B cell (primary cell): ENCODE results near the gene CTNNA3. TPM values are rescaled to one million over a fixed set of nuclear protein-coding genes. Genes with fewer than 3 reads are reported as not detected.

Experiments used
- ATAC-seq: fragments of 200-7000 bp; cut with Tn5 transposase; one replicate; pipeline ENCODE4 v1.10.0; 2021; ENCODE audit warnings: low read depth, mild to moderate bottlenecking, moderate number of reproducible peaks, moderate library complexity
- CTCF ChIA-PET: fragments of 350-600 bp; sonication (Branson Sonifier 250); formaldehyde crosslinking; loops from one replicate; lab custom pipeline; 2021; ENCODE audit warnings: antibody characterized with exemption, inconsistent platforms; lab: Charles Lee
- POLR2A ChIA-PET: fragments of 350-600 bp; sonication (Branson Sonifier 250); formaldehyde crosslinking; loops from one replicate; lab custom pipeline; 2021; ENCODE audit warnings: antibody characterized with exemption; lab: Charles Lee
- DNase-seq: peaks from one replicate; pipeline ENCODE4 v3.0.0; 2013
- H2AFZ ChIP-seq: 2 replicates; pipeline ENCODE4 v1.6.1; 2012; ENCODE audit warnings: mild to moderate bottlenecking, low read depth, low read length; ENCODE audit not compliant: insufficient read depth, poor library complexity, severe bottlenecking
- H3K27ac ChIP-seq, 2 donors: 1 replicate in 1 of 2; 2 replicates in 1 of 2; pipeline ENCODE4 v1.5.1; 2012 to 2013; ENCODE audit warnings: low read length in 2 of 2, mild to moderate bottlenecking in 2 of 2, moderate library complexity in 1 of 2
- H3K27me3 ChIP-seq, 4 experiments: fragments of 200-600 bp in 1 of 4; sonication (generic) in 1 of 4; replicated peaks in 1 of 4; 1 replicate in 2 of 4; 2 replicates in 2 of 4; pipeline versions ENCODE4 v1.6.1 to v1.7.0; 2013 to 2016; ENCODE audit warnings: low read length in 3 of 4, mild to moderate bottlenecking in 2 of 4, mixed read lengths in 1 of 4, moderate library complexity in 1 of 4; ENCODE audit not compliant: insufficient read depth in 4 of 4, control insufficient read depth in 3 of 4; ENCODE audit errors: control extremely low read depth in 1 of 4
- H3K36me3 ChIP-seq, 2 experiments: replicated peaks in 1 of 2; 1 replicate in 1 of 2; 2 replicates in 1 of 2; pipeline versions ENCODE4 v1.6.1 to v1.7.1; 2013; ENCODE audit warnings: low read length in 1 of 2; ENCODE audit not compliant: insufficient read depth in 2 of 2, control insufficient read depth in 1 of 2; ENCODE audit errors: control extremely low read depth in 1 of 2, extremely low read depth in 1 of 2
- H3K4me1 ChIP-seq, 2 donors: fragments of 200-600 bp in 1 of 2; sonication (generic) in 1 of 2; 1 replicate in 1 of 2; 2 replicates in 1 of 2; pipeline versions ENCODE4 v1.5.1 to v1.6.1; 2013 to 2017; ENCODE audit warnings: low read length in 2 of 2; ENCODE audit not compliant: control insufficient read depth in 2 of 2, insufficient read depth in 2 of 2
- H3K4me2 ChIP-seq: replicated peaks from 2 replicates; pipeline ENCODE3; 2012; ENCODE audit warnings: mild to moderate bottlenecking, low read depth, low read length; ENCODE audit not compliant: poor library complexity, severe bottlenecking
- H3K4me3 ChIP-seq, 5 experiments: fragments of 200-600 bp in 1 of 5; sonication (generic) in 1 of 5; 1 replicate in 3 of 5; 2 replicates in 2 of 5; pipeline versions ENCODE4 v1.5.1 to v1.7.0; 2011 to 2016; ENCODE audit warnings: low read length in 4 of 5, mild to moderate bottlenecking in 4 of 5, low read depth in 2 of 5, control low read depth in 1 of 5, moderate library complexity in 1 of 5; ENCODE audit not compliant: insufficient read depth in 1 of 5; ENCODE audit errors: control extremely low read depth in 1 of 5, extremely low read depth in 1 of 5
- H3K79me2 ChIP-seq: fragments of 200-600 bp; sonication (generic); one replicate; pipeline ENCODE4 v1.6.0; 2016; ENCODE audit warnings: low read length; ENCODE audit not compliant: control insufficient read depth, insufficient read depth
- H3K9ac ChIP-seq: fragments of 200-600 bp; sonication (generic); 2 replicates; pipeline ENCODE4 v1.6.1; 2017; ENCODE audit warnings: mild to moderate bottlenecking, low read length, moderate library complexity
- H3K9me3 ChIP-seq, 3 donors: one replicate each; pipeline versions ENCODE4 v1.6.1 to v1.7.1; 2013; ENCODE audit warnings: low read length in 2 of 3; ENCODE audit not compliant: control insufficient read depth in 2 of 3, insufficient read depth in 1 of 3; ENCODE audit errors: control extremely low read depth in 1 of 3
- H4K20me1 ChIP-seq: 2 replicates; pipeline ENCODE4 v1.6.0; 2012; ENCODE audit warnings: mild to moderate bottlenecking, low read length; ENCODE audit not compliant: insufficient read depth, control insufficient read depth, poor library complexity, severe bottlenecking
- H3K27ac Mint-ChIP-seq: one replicate; pipeline ENCODE4 v1.8.0; 2021; ENCODE audit warnings: mixed read lengths
- H3K27me3 Mint-ChIP-seq: one replicate; pipeline ENCODE4 v1.8.0; 2021; ENCODE audit warnings: mixed read lengths
- H3K4me1 Mint-ChIP-seq: one replicate; pipeline ENCODE4 v1.8.0; 2021; ENCODE audit warnings: mixed read lengths
- H3K4me3 Mint-ChIP-seq: one replicate; pipeline ENCODE4 v1.8.0; 2021; ENCODE audit warnings: mixed read lengths
- H3K9me3 Mint-ChIP-seq: one replicate; pipeline ENCODE4 v1.8.0; 2022; ENCODE audit warnings: mixed read lengths; ENCODE audit not compliant: insufficient read depth
- EZH2 ChIP-seq: IDR thresholded peaks from 2 replicates; pipeline ENCODE4 v1.6.1; 2012; ENCODE audit warnings: borderline replicate concordance, low read depth, mild to moderate bottlenecking, moderate library complexity, low read length; ENCODE audit not compliant: insufficient read depth, poor library complexity, severe bottlenecking
- WGBS: methylation state at CpG from one replicate; pipeline ENCODE4 v1.1.5; 2013; ENCODE audit warnings: missing lambda C conversion rate; ENCODE audit not compliant: insufficient coverage; 5-methylcytosine and 5-hydroxymethylcytosine counted together
- intact Hi-C: fragments of 100-400 bp; cut with micrococcal nuclease; formaldehyde crosslinking; loops from one replicate; pipeline ENCODE4 v1.10.0; 2022
- polyA plus RNA-seq: library from polyadenylated mRNA; depleted of rRNA; stranded (reverse); fragments of >200 nt; gene quantifications from 2 replicates; pipeline ENCODE4 v1.2.3, GENCODE V29; 2012
- total RNA-seq, 2 donors: library from RNA; stranded (reverse); fragments of 120-200 nt in 1 of 2; gene quantifications; 1 replicate in 1 of 2; 2 replicates in 1 of 2; pipeline versions ENCODE4 v1.2.3 to v1.2.4, GENCODE V29; 2013 to 2022
- TF ChIP-seq, protein P1 (sequence below): fragments of 200-600 bp; IDR thresholded peaks from one replicate; pipeline ENCODE4 v1.8.0; 2022; ENCODE audit warnings: antibody characterized with exemption, mild to moderate bottlenecking

Gene CTNNA3
- total and polyA plus RNA-seq, 2 donors (not counting 1 experiment from before 2014, with no cell fraction given): 0.01 TPM; not detected in 1

GRCh38 chr10:65940105-65940504 lies 1755.9 kb downstream of the CTNNA3 start:
- no peak overlapping the region for H3K4me2 ChIP-seq
- H3K27me3 Mint-ChIP-seq: no peaks in the 10 kb centered on the region
- ChIA-PET POLR2A (no interaction called here), CTCF (no interaction called here)
- ATAC-seq: no peak
- H3K27ac ChIP-seq: no peak overlapping the region
- H3K79me2 ChIP-seq: no peaks in the 10 kb centered on the region
- no peaks in the 10 kb centered on the region for H3K4me1 Mint-ChIP-seq
- H3K27me3 ChIP-seq: no peaks in the 10 kb centered on the region
- no peak overlapping the region for H3K4me3 ChIP-seq
- no peak overlapping the region for H3K27ac Mint-ChIP-seq
- no peaks in the 10 kb centered on the region for H3K9me3 Mint-ChIP-seq
- DNase-seq: no peak
- no peak overlapping the region for H3K4me3 Mint-ChIP-seq
- intact Hi-C loops: no loop called here
- H3K9ac ChIP-seq: no peak overlapping the region
- no peaks in the 10 kb centered on the region for H3K36me3 ChIP-seq
- no peaks in the 10 kb centered on the region for H3K9me3 ChIP-seq
- TF ChIP-seq EZH2: no peak
- TF ChIP-seq, protein P1, sequence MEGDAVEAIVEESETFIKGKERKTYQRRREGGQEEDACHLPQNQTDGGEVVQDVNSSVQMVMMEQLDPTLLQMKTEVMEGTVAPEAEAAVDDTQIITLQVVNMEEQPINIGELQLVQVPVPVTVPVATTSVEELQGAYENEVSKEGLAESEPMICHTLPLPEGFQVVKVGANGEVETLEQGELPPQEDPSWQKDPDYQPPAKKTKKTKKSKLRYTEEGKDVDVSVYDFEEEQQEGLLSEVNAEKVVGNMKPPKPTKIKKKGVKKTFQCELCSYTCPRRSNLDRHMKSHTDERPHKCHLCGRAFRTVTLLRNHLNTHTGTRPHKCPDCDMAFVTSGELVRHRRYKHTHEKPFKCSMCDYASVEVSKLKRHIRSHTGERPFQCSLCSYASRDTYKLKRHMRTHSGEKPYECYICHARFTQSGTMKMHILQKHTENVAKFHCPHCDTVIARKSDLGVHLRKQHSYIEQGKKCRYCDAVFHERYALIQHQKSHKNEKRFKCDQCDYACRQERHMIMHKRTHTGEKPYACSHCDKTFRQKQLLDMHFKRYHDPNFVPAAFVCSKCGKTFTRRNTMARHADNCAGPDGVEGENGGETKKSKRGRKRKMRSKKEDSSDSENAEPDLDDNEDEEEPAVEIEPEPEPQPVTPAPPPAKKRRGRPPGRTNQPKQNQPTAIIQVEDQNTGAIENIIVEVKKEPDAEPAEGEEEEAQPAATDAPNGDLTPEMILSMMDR: no peak
- H2AFZ ChIP-seq: no peak overlapping the region
- no peaks in the 10 kb centered on the region for H3K4me1 ChIP-seq
- H4K20me1 ChIP-seq: no peaks in the 10 kb centered on the region

DNA sequence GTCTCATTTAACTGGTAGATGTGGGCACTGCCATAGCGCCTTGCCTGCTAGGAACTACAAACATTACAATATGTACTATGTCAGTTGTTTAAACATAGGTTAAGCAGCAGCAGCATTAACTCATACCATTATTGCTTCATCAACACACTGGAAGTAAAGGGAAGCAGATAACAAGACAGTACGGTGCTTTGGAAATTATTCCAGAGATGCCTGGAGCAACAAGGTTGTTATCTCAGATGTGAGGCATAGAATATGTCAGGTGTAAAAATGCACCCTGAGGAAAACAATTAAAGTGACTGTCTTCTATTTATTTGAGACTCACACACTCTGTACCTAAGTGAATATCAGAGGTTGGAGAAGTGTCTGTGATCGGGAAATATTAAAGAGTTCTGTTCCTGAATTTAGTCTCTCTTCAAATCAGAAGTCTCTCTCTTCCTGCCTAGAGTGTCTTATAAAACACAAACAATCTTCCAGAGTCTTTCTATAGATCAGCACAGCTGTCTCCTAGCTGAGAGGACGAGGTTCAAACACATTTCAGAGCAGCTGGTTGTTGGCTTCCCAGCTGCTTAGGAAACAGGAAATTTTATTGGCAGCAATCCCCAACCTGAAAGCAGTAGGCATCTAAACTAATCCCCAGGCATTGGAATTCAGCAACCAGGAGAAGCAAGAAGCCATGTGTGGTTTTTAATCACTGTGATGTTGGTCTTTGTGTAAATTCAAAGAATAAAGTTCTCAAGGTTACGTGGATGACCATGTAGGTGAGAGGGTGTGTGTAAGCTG lies 1764.5 kb downstream of the CTNNA3 start:
- WGBS: 38% methylated on average over 1 of the region's 5 CpGs
- no peak overlapping the region for H3K4me2 ChIP-seq
- Mint-ChIP-seq H3K27me3 (no peaks in the 10 kb centered on the region), H3K27ac (no peak overlapping the region), H3K4me3 (no peak overlapping the region), H3K9me3 (no peaks in the 10 kb centered on the region), H3K4me1 (no peaks in the 10 kb centered on the region)
- ChIA-PET CTCF (no interaction called here), POLR2A (no interaction called here)
- H2AFZ ChIP-seq: no peak overlapping the region
- no peaks in the 10 kb centered on the region for H3K27me3 ChIP-seq
- intact Hi-C loops: no loop called here
- H3K4me1 ChIP-seq: no peaks in the 10 kb centered on the region
- H3K36me3 ChIP-seq: no peaks in the 10 kb centered on the region
- H3K79me2 ChIP-seq: no peaks in the 10 kb centered on the region
- no peak overlapping the region for H3K9ac ChIP-seq
- no peaks in the 10 kb centered on the region for H3K9me3 ChIP-seq
- H4K20me1 ChIP-seq: no peaks in the 10 kb centered on the region
- no peak for ATAC-seq
- DNase-seq: no peak
- no peak overlapping the region for H3K27ac ChIP-seq
- TF ChIP-seq, protein P1: no peak
- TF ChIP-seq EZH2: no peak
- H3K4me3 ChIP-seq: no peak overlapping the region
